PC-9 (cell line): ENCODE results near the gene IQSEC1. TPM values are rescaled to one million over a fixed set of nuclear protein-coding genes. Genes with fewer than 3 reads are reported as not detected.

Source experiments
- BruUV-seq: library from RNA; stranded (reverse); fragments of 400-500 nt; replicated peaks from 2 replicates; lab custom pipeline; 2021; lab: Mats Ljungman, UMichigan
- CTCF ChIA-PET: fragments of 300-600 bp; sonication (Branson Sonifier 250); formaldehyde crosslinking; loops from one replicate; lab custom pipeline; 2022; ENCODE audit warnings: antibody characterized with exemption; lab: Charles Lee
- POLR2A ChIA-PET: fragments of 300-600 bp; sonication (Branson Sonifier 250); formaldehyde crosslinking; loops from one replicate; lab custom pipeline; 2022; ENCODE audit warnings: antibody characterized with exemption; ENCODE audit not compliant: unreplicated experiment; lab: Charles Lee
- DNase-seq, 2 experiments: peaks; one replicate each; pipeline versions ENCODE4 v3.0.0 to v3.0.0-alpha.2; 2015 to 2022; ENCODE audit warnings: mixed read lengths in 1 of 2
- H2AFZ ChIP-seq: fragments of 200-600 bp; sonication (generic); 2 replicates; pipeline ENCODE4 v1.8.1; 2017; ENCODE audit warnings: antibody characterized with exemption
- H3F3A ChIP-seq: fragments of 200-600 bp; sonication (generic); 2 replicates; pipeline ENCODE4 v1.8.1; 2017; ENCODE audit warnings: antibody characterized with exemption, mild to moderate bottlenecking, low read depth; ENCODE audit not compliant: insufficient read depth
- H3K27ac ChIP-seq: fragments of 200-600 bp; sonication (generic); 2 replicates; pipeline ENCODE4 v1.6.1; 2016; ENCODE audit warnings: mixed run types
- H3K27me3 ChIP-seq: fragments of 200-600 bp; sonication (generic); 2 replicates; pipeline ENCODE4 v1.6.1; 2016; ENCODE audit warnings: low read depth, mixed run types; ENCODE audit not compliant: insufficient read depth
- H3K36me3 ChIP-seq: fragments of 200-600 bp; sonication (generic); 2 replicates; pipeline ENCODE4 v1.6.1; 2016; ENCODE audit warnings: low read depth, mixed run types
- H3K4me1 ChIP-seq: fragments of 200-600 bp; sonication (generic); replicated peaks from 2 replicates; pipeline ENCODE4 v1.6.1; 2016; ENCODE audit warnings: mixed run types; ENCODE audit not compliant: insufficient read depth
- H3K4me2 ChIP-seq: fragments of 200-600 bp; sonication (generic); 2 replicates; pipeline ENCODE4 v1.6.1; 2017; ENCODE audit warnings: mixed run types
- H3K4me3 ChIP-seq: fragments of 200-600 bp; sonication (generic); 2 replicates; pipeline ENCODE4 v1.6.1; 2016; ENCODE audit warnings: mixed run types
- H3K79me2 ChIP-seq: fragments of 200-600 bp; sonication (generic); 2 replicates; pipeline ENCODE4 v1.6.1; 2017; ENCODE audit warnings: low read depth, mixed run types
- H3K9me2 ChIP-seq: fragments of 200-600 bp; sonication (generic); 2 replicates; pipeline ENCODE4 v1.8.1; 2017; ENCODE audit warnings: mild to moderate bottlenecking; ENCODE audit not compliant: insufficient read depth
- H3K9me3 ChIP-seq: fragments of 200-600 bp; sonication (generic); 2 replicates; pipeline ENCODE4 v1.8.1; 2016; ENCODE audit warnings: low read depth; ENCODE audit not compliant: insufficient read depth
- H4K20me1 ChIP-seq: fragments of 200-600 bp; sonication (generic); 2 replicates; pipeline ENCODE4 v1.8.1; 2017; ENCODE audit not compliant: insufficient read depth
- EZH2 ChIP-seq: fragments of 200-600 bp; sonication (generic); IDR thresholded peaks from 2 replicates; pipeline ENCODE4 v1.8.0; 2017; ENCODE audit warnings: antibody characterized with exemption, low read depth
- intact Hi-C: fragments of 100-400 bp; cut with micrococcal nuclease; formaldehyde crosslinking; loops from one replicate; pipeline ENCODE4 v1.10.0; 2022; ENCODE audit not compliant: unreplicated experiment
- total RNA-seq: library from RNA; stranded (reverse); gene quantifications from 2 replicates; pipeline ENCODE4 v1.2.3, GENCODE V29; 2021
- TF ChIP-seq, protein P1 (sequence below): fragments of 200-600 bp; sonication (generic); conservative IDR thresholded peaks from 2 replicates; pipeline ENCODE4 v1.6.1; 2017; ENCODE audit warnings: mixed run types, antibody characterized with exemption, mild to moderate bottlenecking, moderate library complexity

The IQSEC1 gene
- total RNA-seq, 1 experiment from 2014 or later = 30.7 TPM

DNA sequence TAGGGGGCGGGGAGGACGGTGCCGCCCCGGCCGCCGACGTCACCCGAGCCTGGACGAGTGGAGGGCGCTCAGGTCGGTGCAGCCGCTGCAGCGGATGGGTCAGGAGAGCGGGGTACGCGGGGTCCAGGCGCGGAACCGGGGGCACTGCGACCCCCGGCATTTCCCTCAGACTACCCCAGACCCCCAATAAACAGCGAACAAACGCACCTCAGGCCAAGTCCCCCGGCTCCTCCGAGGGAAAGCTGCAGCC lies 78.9 kb downstream of the IQSEC1 start:
- ChIA-PET CTCF (no interaction called here), POLR2A (no interaction called here)
- no peaks in the 10 kb centered on the region for H3K27me3 ChIP-seq
- no peaks in the 10 kb centered on the region for H3K9me2 ChIP-seq
- TF ChIP-seq EZH2 = no peak
- TF ChIP-seq, protein P1, sequence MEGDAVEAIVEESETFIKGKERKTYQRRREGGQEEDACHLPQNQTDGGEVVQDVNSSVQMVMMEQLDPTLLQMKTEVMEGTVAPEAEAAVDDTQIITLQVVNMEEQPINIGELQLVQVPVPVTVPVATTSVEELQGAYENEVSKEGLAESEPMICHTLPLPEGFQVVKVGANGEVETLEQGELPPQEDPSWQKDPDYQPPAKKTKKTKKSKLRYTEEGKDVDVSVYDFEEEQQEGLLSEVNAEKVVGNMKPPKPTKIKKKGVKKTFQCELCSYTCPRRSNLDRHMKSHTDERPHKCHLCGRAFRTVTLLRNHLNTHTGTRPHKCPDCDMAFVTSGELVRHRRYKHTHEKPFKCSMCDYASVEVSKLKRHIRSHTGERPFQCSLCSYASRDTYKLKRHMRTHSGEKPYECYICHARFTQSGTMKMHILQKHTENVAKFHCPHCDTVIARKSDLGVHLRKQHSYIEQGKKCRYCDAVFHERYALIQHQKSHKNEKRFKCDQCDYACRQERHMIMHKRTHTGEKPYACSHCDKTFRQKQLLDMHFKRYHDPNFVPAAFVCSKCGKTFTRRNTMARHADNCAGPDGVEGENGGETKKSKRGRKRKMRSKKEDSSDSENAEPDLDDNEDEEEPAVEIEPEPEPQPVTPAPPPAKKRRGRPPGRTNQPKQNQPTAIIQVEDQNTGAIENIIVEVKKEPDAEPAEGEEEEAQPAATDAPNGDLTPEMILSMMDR = no peak
- DNase-seq = peak in 1 of 2 experiments; percentile 47
- peak overlapping the region; percentile 50 for H3K27ac ChIP-seq
- peak overlapping the region; percentile 79 for H3K4me3 ChIP-seq
- H3K36me3 ChIP-seq = no peaks in the 10 kb centered on the region
- no peaks in the 10 kb centered on the region for H3K9me3 ChIP-seq
- peak overlapping the region; percentile 79 for H3K4me2 ChIP-seq
- intact Hi-C loops = loop anchor here (5.0 to 10.0 kb wide), 5 partner anchors 98 to 461 kb away; partner anchors contain the start of gene TMEM40
- peak overlapping the region; percentile 80 for H2AFZ ChIP-seq
- H3K4me1 ChIP-seq = peaks cover 72% of the 10 kb centered on the region
- no peaks in the 10 kb centered on the region for H4K20me1 ChIP-seq
- peaks cover 56% of the 10 kb centered on the region for H3F3A ChIP-seq
- no TSS peak for BruUV-seq
- H3K79me2 ChIP-seq = peaks cover 30% of the 10 kb centered on the region

GRCh38 chr3:12993517-12994356 lies 79.5 kb downstream of the IQSEC1 start:
- TF ChIP-seq EZH2 = no peak
- TF ChIP-seq, protein P1 = no peak
- Histone ChIP-seq H4K20me1 (no peaks in the 10 kb centered on the region), H3K79me2 (peaks cover 36% of the 10 kb centered on the region), H3K9me2 (no peaks in the 10 kb centered on the region), H3K4me1 (peaks cover 72% of the 10 kb centered on the region), H3K4me3 (peak overlapping the region; percentile 84), H3K36me3 (no peaks in the 10 kb centered on the region), H3K27ac (peak overlapping the region; percentile 20), H3K4me2 (peak overlapping the region; percentile 79), H2AFZ (peak overlapping the region; percentile 80), H3K27me3 (no peaks in the 10 kb centered on the region), H3F3A (peaks cover 55% of the 10 kb centered on the region), H3K9me3 (no peaks in the 10 kb centered on the region)
- intact Hi-C loops = loop anchor here (5.0 to 10.0 kb wide), 5 partner anchors 99 to 461 kb away; partner anchors contain the start of gene TMEM40
- CTCF ChIA-PET = interaction anchor here (0.6 to 0.9 kb wide), 2 partner anchors 29 to 643 kb away, joined by 5 to 13 read pairs; no protein-coding TSS in a partner anchor
- peak in 1 of 2 experiments; percentile 33 for DNase-seq
- no TSS peak for BruUV-seq
- POLR2A ChIA-PET = no interaction called here

DNA sequence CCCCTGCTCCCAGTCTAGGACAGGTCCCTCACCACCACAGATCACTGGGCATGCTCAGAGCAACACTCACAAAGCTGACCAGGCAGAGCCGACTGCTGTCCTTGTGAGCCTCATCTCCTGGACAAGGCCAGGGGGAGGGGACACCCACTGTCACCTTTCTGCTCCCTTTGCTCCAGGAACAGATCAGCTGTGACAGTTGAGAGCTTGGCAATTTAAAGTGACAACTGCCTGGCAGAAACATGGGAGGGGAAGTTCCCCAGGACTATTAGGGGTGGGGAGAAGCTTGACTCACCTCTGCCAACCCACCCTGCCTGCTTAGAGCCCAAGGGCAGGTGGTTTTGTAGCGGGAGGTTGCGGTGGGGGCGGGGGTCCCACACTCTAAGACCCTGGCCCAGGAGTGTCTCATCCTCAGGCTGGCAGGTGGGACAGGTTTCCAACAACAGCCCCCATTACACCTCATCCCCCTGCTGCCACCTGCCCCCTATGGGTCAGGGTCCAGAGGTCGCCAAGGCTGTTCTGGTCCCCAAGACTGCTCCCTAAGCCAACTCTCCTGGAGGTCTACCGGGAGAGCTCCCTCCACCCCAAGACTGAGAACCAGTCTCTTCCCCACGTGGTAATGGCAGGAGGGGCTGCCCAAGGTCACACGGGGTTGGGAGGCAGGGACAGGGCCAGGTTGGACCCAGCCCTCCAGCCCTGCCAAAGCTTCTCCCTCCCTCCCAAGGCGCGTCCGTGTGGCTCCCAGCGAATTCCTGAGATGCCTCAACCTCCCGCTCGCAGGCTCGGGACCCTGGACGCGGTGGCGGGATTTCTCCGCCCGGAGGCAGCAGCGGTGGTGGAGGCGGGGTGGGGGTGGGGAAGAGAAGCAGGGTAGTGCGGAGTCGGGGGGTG lies 80.4 kb downstream of the IQSEC1 start:
- Histone ChIP-seq H3F3A (peaks cover 53% of the 10 kb centered on the region), H4K20me1 (no peaks in the 10 kb centered on the region), H3K4me3 (peak overlapping the region; percentile 84), H3K27ac (no peak overlapping the region), H2AFZ (peak overlapping the region; percentile 73; the same call in 1 of the 2 replicates), H3K27me3 (no peaks in the 10 kb centered on the region), H3K4me2 (peak overlapping the region; percentile 78), H3K9me2 (no peaks in the 10 kb centered on the region), H3K4me1 (peaks cover 64% of the 10 kb centered on the region), H3K9me3 (no peaks in the 10 kb centered on the region), H3K36me3 (no peaks in the 10 kb centered on the region), H3K79me2 (peaks cover 36% of the 10 kb centered on the region)
- BruUV-seq = TSS peak; percentile 4
- CTCF ChIA-PET = interaction anchor here (0.6 to 0.9 kb wide), 2 partner anchors 30 to 644 kb away, joined by 5 to 13 read pairs; no protein-coding TSS in a partner anchor
- DNase-seq = peak in 1 of 2 experiments; percentile 56
- TF ChIP-seq EZH2 = no peak
- TF ChIP-seq, protein P1 = no peak
- POLR2A ChIA-PET = interaction anchor here (0.7 to 0.8 kb wide), 2 partner anchors 11 to 99 kb away, joined by 3 read pairs; no protein-coding TSS in a partner anchor
- intact Hi-C loops = loop anchor here (5.0 to 10.0 kb wide), 5 partner anchors 98 to 462 kb away; partner anchors contain the start of gene TMEM40
